HEK293 (cell line): ENCODE results near the gene SYT15B.
"Not testable (repeated sequence)": the region's sequence is repeated elsewhere in the genome, so short reads cannot be mapped to it uniquely, and the experiment has no call there.

Experiments
- HOXA7 ChIP-seq: sonication (generic); formaldehyde crosslinking; IDR thresholded peaks from 2 replicates; pipeline ENCODE4 v1.8.1; 2022; ENCODE audit warnings: missing genetic modification reagents, borderline replicate concordance
- MEIS1 ChIP-seq: sonication (generic); formaldehyde crosslinking; IDR thresholded peaks from 2 replicates; pipeline ENCODE4 v1.8.1; 2022; ENCODE audit warnings: missing genetic modification reagents, mild to moderate bottlenecking, borderline replicate concordance
- MZF1 ChIP-seq: fragments of 450-650 bp; formaldehyde crosslinking; IDR thresholded peaks from 2 replicates; pipeline ENCODE4 v1.5.1; 2017; ENCODE audit warnings: missing biosample characterization, missing genetic modification characterization, borderline replicate concordance
- REPIN1 ChIP-seq: fragments of 450-650 bp; formaldehyde crosslinking; IDR thresholded peaks from 2 replicates; pipeline ENCODE4 v1.5.1; 2017; ENCODE audit warnings: missing biosample characterization, missing genetic modification characterization, low read depth
- TCF7L2 ChIP-seq: IDR thresholded peaks from 2 replicates; pipeline ENCODE4 v1.6.1; 2011; ENCODE audit warnings: low read depth, mild to moderate bottlenecking, inconsistent platforms, low read length, moderate library complexity, borderline replicate concordance
- ZNF274 ChIP-seq, 2 experiments: fragments of 200-500 bp in 1 of 2; fragments of 450-650 bp in 1 of 2; sonication (Bioruptor generic) in 1 of 2; formaldehyde crosslinking in 1 of 2; IDR thresholded peaks; 2 replicates each; pipeline versions ENCODE4 v1.5.1 to v1.6.1; 2014 to 2016; ENCODE audit warnings: borderline replicate concordance in 1 of 2, inconsistent platforms in 1 of 2, low read length in 1 of 2, missing biosample characterization in 1 of 2, missing genetic modification characterization in 1 of 2
- ZNF514 ChIP-seq: fragments of 450-650 bp; formaldehyde crosslinking; IDR thresholded peaks from 2 replicates; pipeline ENCODE4 v1.5.1; 2016; ENCODE audit warnings: missing biosample characterization, missing genetic modification characterization
- ZNF558 ChIP-seq: fragments of 450-650 bp; formaldehyde crosslinking; IDR thresholded peaks from 2 replicates; pipeline ENCODE4 v1.5.1; 2016; ENCODE audit warnings: missing biosample characterization, missing genetic modification characterization
- ZNF660 ChIP-seq: fragments of 450-650 bp; IDR thresholded peaks from 2 replicates; pipeline ENCODE4 v1.5.1; 2018; ENCODE audit warnings: missing biosample characterization, mild to moderate bottlenecking, missing genetic modification characterization
- TF ChIP-seq, protein P1 (sequence below): fragments of 450-650 bp; formaldehyde crosslinking; IDR thresholded peaks from 2 replicates; pipeline ENCODE4 v1.5.1; 2016; ENCODE audit warnings: missing biosample characterization, missing genetic modification characterization
- TF ChIP-seq, protein P2 (sequence below): sonication (generic); formaldehyde crosslinking; IDR thresholded peaks from 2 replicates; pipeline ENCODE4 v1.8.1; 2022; ENCODE audit warnings: mild to moderate bottlenecking, moderate library complexity, missing genetic modification reagents
- TF ChIP-seq, protein P3 (sequence below): fragments of 450-650 bp; formaldehyde crosslinking; IDR thresholded peaks from 2 replicates; pipeline ENCODE4 v1.5.1; 2016; ENCODE audit warnings: missing biosample characterization, missing genetic modification characterization, borderline replicate concordance
- TF ChIP-seq, protein P4 (sequence below): fragments of 450-650 bp; formaldehyde crosslinking; IDR thresholded peaks from 2 replicates; pipeline ENCODE4 v1.5.1; 2016; ENCODE audit warnings: missing biosample characterization, missing genetic modification characterization
- TF ChIP-seq, protein P5 (sequence below): fragments of 450-650 bp; formaldehyde crosslinking; IDR thresholded peaks from 2 replicates; pipeline ENCODE4 v1.5.1; 2016; ENCODE audit warnings: missing biosample characterization, missing genetic modification characterization, low read depth

DNA sequence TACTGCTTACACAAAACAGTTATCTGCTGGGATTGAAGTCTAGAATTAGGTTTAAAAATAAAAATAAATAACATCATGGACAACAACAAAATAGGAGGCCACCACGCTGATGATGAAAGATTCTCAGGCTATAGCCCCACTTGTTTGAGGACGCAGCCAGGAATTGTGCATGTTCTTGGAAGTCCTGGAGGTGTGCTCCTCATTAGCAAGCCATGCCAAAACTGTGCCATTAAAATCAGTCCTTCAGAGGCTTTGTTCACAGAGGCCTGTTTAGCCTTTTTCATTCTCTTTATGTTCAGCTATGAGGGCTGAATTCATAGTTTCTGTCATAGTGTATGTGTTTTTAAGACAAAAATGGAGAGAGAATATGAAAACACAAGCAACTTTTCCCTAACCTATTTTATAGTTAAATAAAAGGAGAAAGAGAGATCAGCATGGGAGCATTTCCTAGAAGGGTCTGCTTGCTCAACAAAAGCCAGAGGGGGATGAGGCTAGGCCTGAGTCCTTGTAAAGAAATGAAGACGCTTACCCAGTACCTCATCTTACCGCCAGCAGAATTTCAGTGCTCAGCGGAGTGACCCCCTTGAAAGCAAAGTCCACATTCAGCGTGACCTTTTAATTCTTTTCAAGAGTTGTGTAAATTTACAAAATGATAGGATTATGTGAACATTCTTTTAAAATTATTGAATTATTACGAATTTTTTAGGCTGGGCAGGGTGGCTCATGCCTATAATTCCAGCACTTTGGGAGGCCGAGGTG lies 46.2 kb downstream of the SYT15B start:
- TF ChIP-seq, protein P1, sequence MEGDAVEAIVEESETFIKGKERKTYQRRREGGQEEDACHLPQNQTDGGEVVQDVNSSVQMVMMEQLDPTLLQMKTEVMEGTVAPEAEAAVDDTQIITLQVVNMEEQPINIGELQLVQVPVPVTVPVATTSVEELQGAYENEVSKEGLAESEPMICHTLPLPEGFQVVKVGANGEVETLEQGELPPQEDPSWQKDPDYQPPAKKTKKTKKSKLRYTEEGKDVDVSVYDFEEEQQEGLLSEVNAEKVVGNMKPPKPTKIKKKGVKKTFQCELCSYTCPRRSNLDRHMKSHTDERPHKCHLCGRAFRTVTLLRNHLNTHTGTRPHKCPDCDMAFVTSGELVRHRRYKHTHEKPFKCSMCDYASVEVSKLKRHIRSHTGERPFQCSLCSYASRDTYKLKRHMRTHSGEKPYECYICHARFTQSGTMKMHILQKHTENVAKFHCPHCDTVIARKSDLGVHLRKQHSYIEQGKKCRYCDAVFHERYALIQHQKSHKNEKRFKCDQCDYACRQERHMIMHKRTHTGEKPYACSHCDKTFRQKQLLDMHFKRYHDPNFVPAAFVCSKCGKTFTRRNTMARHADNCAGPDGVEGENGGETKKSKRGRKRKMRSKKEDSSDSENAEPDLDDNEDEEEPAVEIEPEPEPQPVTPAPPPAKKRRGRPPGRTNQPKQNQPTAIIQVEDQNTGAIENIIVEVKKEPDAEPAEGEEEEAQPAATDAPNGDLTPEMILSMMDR (tag by site-specific recombination): not testable (repeated sequence)
- not testable (repeated sequence) for TF ChIP-seq ZNF274 (IDR thresholded peaks at IDR 0.05; ENCODE audit: low read length); ZNF274 (tag by site-specific recombination; IDR thresholded peaks at IDR 0.05; ENCODE audit: borderline replicate concordance); REPIN1 (tag by site-specific recombination); MZF1 (tag by site-specific recombination); TCF7L2; ZNF660 (tag by site-specific recombination); MEIS1; HOXA7 (CRISPR knock-in tag); ZNF514; ZNF558
- TF ChIP-seq, protein P2, sequence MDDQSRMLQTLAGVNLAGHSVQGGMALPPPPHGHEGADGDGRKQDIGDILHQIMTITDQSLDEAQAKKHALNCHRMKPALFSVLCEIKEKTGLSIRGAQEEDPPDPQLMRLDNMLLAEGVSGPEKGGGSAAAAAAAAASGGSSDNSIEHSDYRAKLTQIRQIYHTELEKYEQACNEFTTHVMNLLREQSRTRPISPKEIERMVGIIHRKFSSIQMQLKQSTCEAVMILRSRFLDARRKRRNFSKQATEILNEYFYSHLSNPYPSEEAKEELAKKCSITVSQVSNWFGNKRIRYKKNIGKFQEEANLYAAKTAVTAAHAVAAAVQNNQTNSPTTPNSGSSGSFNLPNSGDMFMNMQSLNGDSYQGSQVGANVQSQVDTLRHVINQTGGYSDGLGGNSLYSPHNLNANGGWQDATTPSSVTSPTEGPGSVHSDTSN (CRISPR knock-in tag): not testable (repeated sequence)
- TF ChIP-seq, protein P3, sequence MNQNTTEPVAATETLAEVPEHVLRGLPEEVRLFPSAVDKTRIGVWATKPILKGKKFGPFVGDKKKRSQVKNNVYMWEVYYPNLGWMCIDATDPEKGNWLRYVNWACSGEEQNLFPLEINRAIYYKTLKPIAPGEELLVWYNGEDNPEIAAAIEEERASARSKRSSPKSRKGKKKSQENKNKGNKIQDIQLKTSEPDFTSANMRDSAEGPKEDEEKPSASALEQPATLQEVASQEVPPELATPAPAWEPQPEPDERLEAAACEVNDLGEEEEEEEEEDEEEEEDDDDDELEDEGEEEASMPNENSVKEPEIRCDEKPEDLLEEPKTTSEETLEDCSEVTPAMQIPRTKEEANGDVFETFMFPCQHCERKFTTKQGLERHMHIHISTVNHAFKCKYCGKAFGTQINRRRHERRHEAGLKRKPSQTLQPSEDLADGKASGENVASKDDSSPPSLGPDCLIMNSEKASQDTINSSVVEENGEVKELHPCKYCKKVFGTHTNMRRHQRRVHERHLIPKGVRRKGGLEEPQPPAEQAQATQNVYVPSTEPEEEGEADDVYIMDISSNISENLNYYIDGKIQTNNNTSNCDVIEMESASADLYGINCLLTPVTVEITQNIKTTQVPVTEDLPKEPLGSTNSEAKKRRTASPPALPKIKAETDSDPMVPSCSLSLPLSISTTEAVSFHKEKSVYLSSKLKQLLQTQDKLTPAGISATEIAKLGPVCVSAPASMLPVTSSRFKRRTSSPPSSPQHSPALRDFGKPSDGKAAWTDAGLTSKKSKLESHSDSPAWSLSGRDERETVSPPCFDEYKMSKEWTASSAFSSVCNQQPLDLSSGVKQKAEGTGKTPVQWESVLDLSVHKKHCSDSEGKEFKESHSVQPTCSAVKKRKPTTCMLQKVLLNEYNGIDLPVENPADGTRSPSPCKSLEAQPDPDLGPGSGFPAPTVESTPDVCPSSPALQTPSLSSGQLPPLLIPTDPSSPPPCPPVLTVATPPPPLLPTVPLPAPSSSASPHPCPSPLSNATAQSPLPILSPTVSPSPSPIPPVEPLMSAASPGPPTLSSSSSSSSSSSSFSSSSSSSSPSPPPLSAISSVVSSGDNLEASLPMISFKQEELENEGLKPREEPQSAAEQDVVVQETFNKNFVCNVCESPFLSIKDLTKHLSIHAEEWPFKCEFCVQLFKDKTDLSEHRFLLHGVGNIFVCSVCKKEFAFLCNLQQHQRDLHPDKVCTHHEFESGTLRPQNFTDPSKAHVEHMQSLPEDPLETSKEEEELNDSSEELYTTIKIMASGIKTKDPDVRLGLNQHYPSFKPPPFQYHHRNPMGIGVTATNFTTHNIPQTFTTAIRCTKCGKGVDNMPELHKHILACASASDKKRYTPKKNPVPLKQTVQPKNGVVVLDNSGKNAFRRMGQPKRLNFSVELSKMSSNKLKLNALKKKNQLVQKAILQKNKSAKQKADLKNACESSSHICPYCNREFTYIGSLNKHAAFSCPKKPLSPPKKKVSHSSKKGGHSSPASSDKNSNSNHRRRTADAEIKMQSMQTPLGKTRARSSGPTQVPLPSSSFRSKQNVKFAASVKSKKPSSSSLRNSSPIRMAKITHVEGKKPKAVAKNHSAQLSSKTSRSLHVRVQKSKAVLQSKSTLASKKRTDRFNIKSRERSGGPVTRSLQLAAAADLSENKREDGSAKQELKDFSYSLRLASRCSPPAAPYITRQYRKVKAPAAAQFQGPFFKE (tag by site-specific recombination): not testable (repeated sequence)
- TF ChIP-seq, protein P4, sequence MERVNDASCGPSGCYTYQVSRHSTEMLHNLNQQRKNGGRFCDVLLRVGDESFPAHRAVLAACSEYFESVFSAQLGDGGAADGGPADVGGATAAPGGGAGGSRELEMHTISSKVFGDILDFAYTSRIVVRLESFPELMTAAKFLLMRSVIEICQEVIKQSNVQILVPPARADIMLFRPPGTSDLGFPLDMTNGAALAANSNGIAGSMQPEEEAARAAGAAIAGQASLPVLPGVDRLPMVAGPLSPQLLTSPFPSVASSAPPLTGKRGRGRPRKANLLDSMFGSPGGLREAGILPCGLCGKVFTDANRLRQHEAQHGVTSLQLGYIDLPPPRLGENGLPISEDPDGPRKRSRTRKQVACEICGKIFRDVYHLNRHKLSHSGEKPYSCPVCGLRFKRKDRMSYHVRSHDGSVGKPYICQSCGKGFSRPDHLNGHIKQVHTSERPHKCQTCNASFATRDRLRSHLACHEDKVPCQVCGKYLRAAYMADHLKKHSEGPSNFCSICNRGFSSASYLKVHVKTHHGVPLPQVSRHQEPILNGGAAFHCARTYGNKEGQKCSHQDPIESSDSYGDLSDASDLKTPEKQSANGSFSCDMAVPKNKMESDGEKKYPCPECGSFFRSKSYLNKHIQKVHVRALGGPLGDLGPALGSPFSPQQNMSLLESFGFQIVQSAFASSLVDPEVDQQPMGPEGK (tag by site-specific recombination): not testable (repeated sequence)
- TF ChIP-seq, protein P5, sequence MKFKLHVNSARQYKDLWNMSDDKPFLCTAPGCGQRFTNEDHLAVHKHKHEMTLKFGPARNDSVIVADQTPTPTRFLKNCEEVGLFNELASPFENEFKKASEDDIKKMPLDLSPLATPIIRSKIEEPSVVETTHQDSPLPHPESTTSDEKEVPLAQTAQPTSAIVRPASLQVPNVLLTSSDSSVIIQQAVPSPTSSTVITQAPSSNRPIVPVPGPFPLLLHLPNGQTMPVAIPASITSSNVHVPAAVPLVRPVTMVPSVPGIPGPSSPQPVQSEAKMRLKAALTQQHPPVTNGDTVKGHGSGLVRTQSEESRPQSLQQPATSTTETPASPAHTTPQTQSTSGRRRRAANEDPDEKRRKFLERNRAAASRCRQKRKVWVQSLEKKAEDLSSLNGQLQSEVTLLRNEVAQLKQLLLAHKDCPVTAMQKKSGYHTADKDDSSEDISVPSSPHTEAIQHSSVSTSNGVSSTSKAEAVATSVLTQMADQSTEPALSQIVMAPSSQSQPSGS (tag by site-specific recombination): not testable (repeated sequence)
